Peyer's patch (tissue), 4 donors: ENCODE measurements around the gene GLS. TPM values are rescaled to one million over a fixed set of nuclear protein-coding genes. Genes with fewer than 3 reads are reported as not detected.

Experiments
- DNase-seq, 3 donors: peaks; one replicate each; pipeline ENCODE4 v3.0.0-alpha.2; 2017 to 2019
- H3K27ac ChIP-seq, 4 donors: fragments of 200-600 bp; sonication (generic); one replicate each; pipeline ENCODE4 v1.5.1; 2016 to 2019
- H3K27me3 ChIP-seq, 2 donors: fragments of 200-600 bp; sonication (generic); one replicate each; pipeline ENCODE4 v1.5.1; 2019
- H3K36me3 ChIP-seq, 3 donors: fragments of 200-600 bp; sonication (generic); one replicate each; pipeline ENCODE4 v1.5.1; 2016 to 2019
- H3K4me1 ChIP-seq, 4 donors: fragments of 200-600 bp; sonication (generic); one replicate each; pipeline ENCODE4 v1.5.1; 2016 to 2019
- H3K4me3 ChIP-seq, 4 donors: fragments of 200-600 bp; sonication (generic); 1 replicate in 3 of 4; 2 replicates in 1 of 4; pipeline ENCODE4 v1.5.1; 2016 to 2019; ENCODE audit warnings: mild to moderate bottlenecking in 1 of 4
- H3K9me3 ChIP-seq, 4 donors: fragments of 200-600 bp; sonication (generic); one replicate each; pipeline ENCODE4 v1.5.1; 2016 to 2019; ENCODE audit warnings: mild to moderate bottlenecking in 1 of 4
- CTCF ChIP-seq, 6 experiments: fragments of 450-650 bp in 4 of 6; fragments of 200-600 bp in 2 of 6; sonication (generic) in 1 of 6; IDR thresholded peaks; one replicate each; pipeline ENCODE4 v1.5.1; 2017 to 2019; ENCODE audit warnings: antibody characterized with exemption in 6 of 6, mild to moderate bottlenecking in 3 of 6, moderate library complexity in 1 of 6
- POLR2A ChIP-seq, 2 donors: fragments of 450-650 bp; IDR thresholded peaks; one replicate each; pipeline ENCODE4 v1.5.1; 2017; ENCODE audit warnings: antibody characterized with exemption in 2 of 2, mild to moderate bottlenecking in 2 of 2, moderate library complexity in 2 of 2
- total RNA-seq, 4 donors: library from RNA; depleted of rRNA; stranded (reverse); fragments of >200 nt; gene quantifications; one replicate each; pipeline ENCODE4 v1.1.0, GENCODE V29; 2016

GLS gene
- total RNA-seq, 4 donors from 2014 or later, result 232 to 298 (median 258) TPM

GRCh38 chr2:191010887-191011885 lies 130.6 kb downstream of the GLS start:
- H3K4me3 ChIP-seq, result peak overlapping the region in 1 of 4 donors; percentile 80
- no peaks in the 10 kb centered on the region for H3K9me3 ChIP-seq
- H3K27ac ChIP-seq, result peak overlapping the region in 1 of 4 donors; percentile 3
- H3K36me3 ChIP-seq, result peaks cover 0 to 29% (median 0%) of the 10 kb centered on the region in 3 donors
- peaks cover 0 to 25% (median 8%) of the 10 kb centered on the region in 4 donors for H3K4me1 ChIP-seq
- TF ChIP-seq CTCF (IDR thresholded peaks at IDR 0.05) (no peak), POLR2A (IDR thresholded peaks at IDR 0.05) (no peak)
- H3K27me3 ChIP-seq, result no peaks in the 10 kb centered on the region
- no peak for DNase-seq

GRCh38 chr2:191012346-191012745 lies 131.7 kb downstream of the GLS start:
- H3K27ac ChIP-seq, result peak overlapping the region in 2 of 4 donors; percentile 94 to 95
- no peak for DNase-seq
- peaks cover 0 to 18% (median 0%) of the 10 kb centered on the region in 3 donors for H3K36me3 ChIP-seq
- peaks cover 0 to 25% (median 8%) of the 10 kb centered on the region in 4 donors for H3K4me1 ChIP-seq
- H3K27me3 ChIP-seq, result no peaks in the 10 kb centered on the region
- H3K4me3 ChIP-seq, result peak overlapping the region in 3 of 4 donors; percentile 80 to 83 (median 81)
- TF ChIP-seq POLR2A (IDR thresholded peaks at IDR 0.05) (no peak), CTCF (IDR thresholded peaks at IDR 0.05) (no peak)
- H3K9me3 ChIP-seq, result no peaks in the 10 kb centered on the region

- Histone ChIP-seq H3K36me3 (peaks cover 0 to 11% (median 0%) of the 10 kb centered on the region in 3 donors), H3K27me3 (no peaks in the 10 kb centered on the region), H3K9me3 (no peaks in the 10 kb centered on the region), H3K4me1 (peaks cover 0 to 25% (median 8%) of the 10 kb centered on the region in 4 donors), H3K4me3 (peak overlapping the region; percentile 80 to 91 (median 82)), H3K27ac (peak overlapping the region; percentile 87 to 97 (median 94))
- no peak for DNase-seq
- no peak for TF ChIP-seq POLR2A (IDR thresholded peaks at IDR 0.05)
- no peak for TF ChIP-seq CTCF (IDR thresholded peaks at IDR 0.05)
Measured at GRCh38 chr2:191012845-191013681, 132.4 kb downstream of the GLS start.

- Histone ChIP-seq H3K4me1 (peaks cover 0 to 25% (median 8%) of the 10 kb centered on the region in 4 donors), H3K27me3 (no peaks in the 10 kb centered on the region), H3K4me3 (peak overlapping the region; percentile 80 to 91 (median 82)), H3K36me3 (peaks cover 0 to 8% (median 0%) of the 10 kb centered on the region in 3 donors), H3K27ac (peak overlapping the region; percentile 87 to 97 (median 94)), H3K9me3 (no peaks in the 10 kb centered on the region)
- no peak for DNase-seq
- TF ChIP-seq POLR2A (IDR thresholded peaks at IDR 0.05), result no peak
- no peak for TF ChIP-seq CTCF (IDR thresholded peaks at IDR 0.05)
Measured at GRCh38 chr2:191013682-191013931, 133.0 kb downstream of the GLS start.

GRCh38 chr2:191013932-191014652 lies 133.5 kb downstream of the GLS start, which contains the start of gene STAT1:
TSS of gene STAT1 (minus strand) at chr2:191014171. CDS start at chr2:191010003, 4,168 bp downstream.
- H3K27ac ChIP-seq, result peak within 1 kb of the TSS; percentile 87 to 97 (median 94)
- peaks cover 0 to 4% (median 0%) of the 10 kb centered on the region in 3 donors for H3K36me3 ChIP-seq
- peak within 1 kb of the TSS; percentile 80 to 91 (median 82) for H3K4me3 ChIP-seq
- DNase-seq, result peak; percentile 88 to 96 (median 96)
- no peaks in the 10 kb centered on the region for H3K27me3 ChIP-seq
- peak in 3 of 6 experiments; percentile 16 to 45 (median 37) for TF ChIP-seq CTCF (IDR thresholded peaks at IDR 0.05)
- TF ChIP-seq POLR2A (IDR thresholded peaks at IDR 0.05), result peak; percentile 92
- no peaks in the 10 kb centered on the region for H3K9me3 ChIP-seq
- H3K4me1 ChIP-seq, result peaks cover 0 to 25% (median 8%) of the 10 kb centered on the region in 4 donors
